Measurements from ENCODE around the gene PRPF6.

DNA sequence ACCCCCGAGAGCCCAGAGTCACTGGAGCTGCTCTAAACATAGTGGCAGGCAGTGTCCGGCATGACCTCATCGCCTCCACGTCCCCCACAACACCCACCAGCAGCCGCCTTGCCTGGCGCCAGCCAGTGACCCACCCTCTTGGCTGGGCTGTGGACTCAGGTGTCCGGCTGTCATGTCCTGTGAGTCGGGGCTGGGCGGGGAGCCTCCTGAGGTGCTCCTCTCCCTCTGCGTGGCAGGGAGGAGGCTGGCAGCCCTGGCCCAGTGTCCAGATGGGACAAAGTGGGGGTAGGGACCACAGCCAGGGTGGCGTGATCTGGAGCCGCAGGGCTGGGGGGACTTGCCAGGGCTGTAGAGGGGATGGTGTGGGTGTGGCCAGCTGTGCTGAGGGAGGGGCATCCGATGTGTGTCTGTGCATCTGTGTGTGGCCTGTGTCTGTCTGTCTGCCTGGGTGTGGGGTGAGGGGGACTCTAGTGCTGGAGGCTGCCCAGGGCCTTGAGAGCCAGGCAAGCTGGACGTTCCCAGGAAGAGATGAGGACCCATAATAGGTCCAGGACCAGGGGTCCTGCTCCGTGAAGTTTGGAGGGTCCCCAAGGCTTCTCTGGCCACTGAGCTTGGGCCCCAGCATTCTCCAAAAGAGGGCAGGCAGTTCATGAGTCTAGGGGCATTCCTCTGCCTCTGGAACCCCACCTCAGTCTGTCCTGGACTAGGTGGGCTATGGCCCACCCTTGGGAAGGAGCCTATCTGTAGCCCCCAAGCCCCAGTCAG lies 70.8 kb downstream of the PRPF6 start:
- no peak for TF ChIP-seq CTCF (IDR thresholded peaks at IDR 0.05)
- no peak for TF ChIP-seq EP300 (IDR thresholded peaks at IDR 0.05)
- no peak for TF ChIP-seq POLR2A (IDR thresholded peaks at IDR 0.05)
